H4 (cell line): ENCODE data around the gene RIC1. TPM values are rescaled to one million over a fixed set of nuclear protein-coding genes. Genes with fewer than 3 reads are reported as not detected.
"Not testable (repeated sequence)": the region's sequence is repeated elsewhere in the genome, so short reads cannot be mapped to it uniquely, and the experiment has no call there.

Experiments
- DNase-seq: peaks from one replicate; pipeline ENCODE4 v3.0.0-alpha.2; 2015; ENCODE audit warnings: low spot score
- total RNA-seq: library from RNA; depleted of rRNA; stranded (reverse); fragments of >200 nt; shearing (Covaris generic); gene quantifications from 2 replicates; pipeline ENCODE4 v1.2.3, GENCODE V29; 2014; rRNA removed

Gene RIC1, protein sequence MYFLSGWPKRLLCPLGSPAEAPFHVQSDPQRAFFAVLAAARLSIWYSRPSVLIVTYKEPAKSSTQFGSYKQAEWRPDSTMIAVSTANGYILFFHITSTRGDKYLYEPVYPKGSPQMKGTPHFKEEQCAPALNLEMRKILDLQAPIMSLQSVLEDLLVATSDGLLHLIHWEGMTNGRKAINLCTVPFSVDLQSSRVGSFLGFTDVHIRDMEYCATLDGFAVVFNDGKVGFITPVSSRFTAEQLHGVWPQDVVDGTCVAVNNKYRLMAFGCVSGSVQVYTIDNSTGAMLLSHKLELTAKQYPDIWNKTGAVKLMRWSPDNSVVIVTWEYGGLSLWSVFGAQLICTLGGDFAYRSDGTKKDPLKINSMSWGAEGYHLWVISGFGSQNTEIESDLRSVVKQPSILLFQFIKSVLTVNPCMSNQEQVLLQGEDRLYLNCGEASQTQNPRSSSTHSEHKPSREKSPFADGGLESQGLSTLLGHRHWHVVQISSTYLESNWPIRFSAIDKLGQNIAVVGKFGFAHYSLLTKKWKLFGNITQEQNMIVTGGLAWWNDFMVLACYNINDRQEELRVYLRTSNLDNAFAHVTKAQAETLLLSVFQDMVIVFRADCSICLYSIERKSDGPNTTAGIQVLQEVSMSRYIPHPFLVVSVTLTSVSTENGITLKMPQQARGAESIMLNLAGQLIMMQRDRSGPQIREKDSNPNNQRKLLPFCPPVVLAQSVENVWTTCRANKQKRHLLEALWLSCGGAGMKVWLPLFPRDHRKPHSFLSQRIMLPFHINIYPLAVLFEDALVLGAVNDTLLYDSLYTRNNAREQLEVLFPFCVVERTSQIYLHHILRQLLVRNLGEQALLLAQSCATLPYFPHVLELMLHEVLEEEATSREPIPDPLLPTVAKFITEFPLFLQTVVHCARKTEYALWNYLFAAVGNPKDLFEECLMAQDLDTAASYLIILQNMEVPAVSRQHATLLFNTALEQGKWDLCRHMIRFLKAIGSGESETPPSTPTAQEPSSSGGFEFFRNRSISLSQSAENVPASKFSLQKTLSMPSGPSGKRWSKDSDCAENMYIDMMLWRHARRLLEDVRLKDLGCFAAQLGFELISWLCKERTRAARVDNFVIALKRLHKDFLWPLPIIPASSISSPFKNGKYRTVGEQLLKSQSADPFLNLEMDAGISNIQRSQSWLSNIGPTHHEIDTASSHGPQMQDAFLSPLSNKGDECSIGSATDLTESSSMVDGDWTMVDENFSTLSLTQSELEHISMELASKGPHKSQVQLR (N-terminal part only)
- 7.3 and 10.1 TPM in 2 replicates for total RNA-seq

GRCh38 chr9:5628530-5629311, at the start of gene RIC1:
RIC1 (plus strand) TSS chr9:5629107; CDS start chr9:5629310, 203 bp downstream.
- DNase-seq: peak; percentile 73

GRCh38 chr9:5579881-5580280, 49.0 kb upstream of the RIC1 start:
- DNase-seq: no peak

DNA sequence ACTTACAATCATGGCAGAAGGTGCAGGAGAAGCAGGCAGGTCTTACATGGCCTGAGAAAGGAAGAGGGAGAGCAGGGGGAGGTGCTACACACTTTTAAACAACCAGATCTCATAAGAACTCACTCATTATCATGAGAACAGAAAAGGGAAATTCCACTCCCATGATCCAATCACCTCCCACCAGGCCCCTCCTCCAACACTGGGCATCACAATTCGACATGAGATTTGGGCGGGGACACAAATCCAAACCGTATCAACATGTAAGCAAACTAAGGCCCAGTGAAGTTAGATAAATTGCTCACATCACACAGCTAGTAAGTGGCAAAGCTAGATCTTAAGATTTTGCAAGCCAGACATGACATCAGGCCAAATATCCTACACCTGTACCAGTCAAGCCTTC, 48.3 kb upstream of the RIC1 start:
- DNase-seq: no peak

- not testable (repeated sequence) for DNase-seq
Measured at GRCh38 chr9:5581706-5582105, 47.2 kb upstream of the RIC1 start.

DNA sequence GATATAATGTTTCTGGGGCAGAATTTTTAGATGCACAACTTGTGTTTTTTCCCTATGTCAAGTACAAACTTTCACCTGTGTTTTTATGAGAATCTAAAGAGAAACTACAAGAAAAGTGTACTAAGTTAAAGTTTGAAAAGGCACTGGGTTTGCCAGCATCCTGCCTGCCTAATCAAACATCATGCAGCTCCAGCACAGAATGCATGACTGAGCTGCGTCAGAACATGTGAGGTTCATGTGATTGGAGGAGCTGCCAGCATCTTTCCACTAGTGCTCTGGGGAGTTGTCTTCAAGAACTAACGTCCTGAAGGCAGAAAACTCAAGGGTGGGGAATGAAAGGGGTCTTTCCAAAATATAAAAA, 46.1 kb upstream of the RIC1 start:
- no peak for DNase-seq

DNA sequence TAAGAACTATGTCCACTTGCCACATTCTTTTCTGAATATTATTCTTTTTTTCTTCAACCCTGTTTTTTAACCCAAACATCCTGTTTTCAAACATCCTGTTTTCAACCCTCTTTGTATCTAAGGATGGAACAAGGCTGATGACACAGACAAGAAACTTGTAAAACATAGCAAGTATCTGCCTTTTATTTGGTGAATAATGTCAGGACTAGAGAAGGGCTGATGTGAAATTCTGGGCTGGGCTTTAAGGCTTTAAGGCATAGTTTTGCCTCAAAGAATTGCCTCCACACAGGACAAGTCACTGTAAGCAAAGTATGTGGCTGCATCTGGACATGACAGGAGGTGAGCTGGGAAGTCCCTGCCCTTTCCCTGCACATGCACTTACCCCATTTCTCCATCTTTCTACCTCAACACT, 42.5 kb upstream of the RIC1 start:
- no peak for DNase-seq

DNA sequence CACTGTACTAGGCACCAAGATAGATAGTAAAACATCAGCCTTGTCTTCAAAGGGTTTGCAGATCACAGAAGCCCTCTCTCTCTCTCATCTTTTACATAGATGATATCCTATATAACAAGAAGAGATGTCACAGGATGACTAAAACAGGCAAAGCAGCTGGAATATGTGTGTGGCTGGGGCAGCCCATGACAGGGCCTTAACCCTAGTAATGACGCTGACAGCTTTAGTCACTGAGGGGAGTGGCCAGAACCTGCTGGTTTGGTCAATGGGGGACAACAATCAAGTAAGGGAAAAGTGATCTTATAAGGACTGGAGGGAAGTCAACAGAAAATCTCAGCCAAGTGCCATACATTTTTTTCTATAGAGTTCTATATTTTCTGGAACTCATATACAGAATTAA, 41.9 kb upstream of the RIC1 start:
- DNase-seq: no peak

GRCh38 chr9:5592231-5592630, 36.7 kb upstream of the RIC1 start:
- no peak for DNase-seq

DNA sequence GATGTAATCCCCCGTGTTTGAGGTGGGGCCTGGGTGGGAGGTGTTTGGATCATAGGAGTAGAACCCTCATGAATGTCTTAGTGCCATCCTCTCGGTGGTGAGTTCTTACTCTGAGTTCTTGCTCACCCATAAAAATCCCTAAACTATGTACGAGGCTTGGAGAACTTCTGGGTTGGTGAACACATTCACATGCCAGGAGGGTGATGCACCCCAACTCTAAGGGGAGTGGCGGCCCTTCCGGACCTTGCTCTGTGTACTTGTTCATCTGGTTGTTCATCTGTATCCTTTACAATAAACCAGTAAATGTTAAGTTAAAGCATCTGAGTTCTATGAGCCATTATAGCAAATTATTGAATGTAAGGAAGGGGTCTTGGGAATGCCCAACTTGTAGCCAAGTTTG, 36.0 kb upstream of the RIC1 start:
- no peak for DNase-seq

DNA sequence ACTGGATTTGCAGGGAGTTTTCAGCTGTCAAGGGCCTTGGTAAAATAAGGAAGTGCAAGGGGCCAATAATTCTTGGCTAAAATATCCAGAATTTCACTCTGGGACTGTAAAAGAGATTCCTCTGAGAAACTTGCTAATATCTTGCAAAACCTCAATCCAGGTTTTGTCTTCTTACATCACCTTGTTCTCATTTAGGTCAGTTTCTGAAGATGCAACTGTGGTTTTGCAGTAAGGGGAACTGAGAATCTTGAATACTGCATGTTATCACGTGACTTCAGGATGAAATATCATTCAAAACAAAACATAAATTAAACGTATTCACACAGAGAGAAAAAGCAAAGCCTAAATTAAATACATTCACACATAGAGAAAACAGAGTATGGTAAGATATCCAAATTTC, 35.0 kb upstream of the RIC1 start:
- no peak for DNase-seq

DNA sequence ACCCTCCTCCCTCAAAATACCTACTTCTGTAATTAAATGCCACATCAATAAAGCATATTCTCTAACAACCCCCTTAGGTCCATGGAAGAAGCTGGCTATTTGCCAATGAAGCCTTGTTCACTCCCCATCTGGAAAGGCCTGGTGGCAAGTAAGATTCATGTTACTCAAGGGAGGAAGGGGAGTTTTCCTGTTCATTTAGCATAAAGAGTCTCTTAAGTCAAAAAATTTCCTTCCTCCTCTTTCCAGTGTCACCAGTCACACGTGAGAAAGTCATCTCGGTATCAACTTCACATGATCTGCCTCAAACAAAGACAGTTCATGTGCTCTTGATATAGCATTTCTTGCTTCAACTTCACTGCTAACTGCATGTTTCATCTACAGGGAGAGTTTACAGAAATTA, 32.7 kb upstream of the RIC1 start:
- no peak for DNase-seq

- DNase-seq: no peak
Measured at GRCh38 chr9:5608298-5609225, 20.3 kb upstream of the RIC1 start.

GRCh38 chr9:5609226-5609596, 19.7 kb upstream of the RIC1 start:
- no peak for DNase-seq

- DNase-seq: no peak
Measured at GRCh38 chr9:5610491-5610890, 18.4 kb upstream of the RIC1 start.

DNA sequence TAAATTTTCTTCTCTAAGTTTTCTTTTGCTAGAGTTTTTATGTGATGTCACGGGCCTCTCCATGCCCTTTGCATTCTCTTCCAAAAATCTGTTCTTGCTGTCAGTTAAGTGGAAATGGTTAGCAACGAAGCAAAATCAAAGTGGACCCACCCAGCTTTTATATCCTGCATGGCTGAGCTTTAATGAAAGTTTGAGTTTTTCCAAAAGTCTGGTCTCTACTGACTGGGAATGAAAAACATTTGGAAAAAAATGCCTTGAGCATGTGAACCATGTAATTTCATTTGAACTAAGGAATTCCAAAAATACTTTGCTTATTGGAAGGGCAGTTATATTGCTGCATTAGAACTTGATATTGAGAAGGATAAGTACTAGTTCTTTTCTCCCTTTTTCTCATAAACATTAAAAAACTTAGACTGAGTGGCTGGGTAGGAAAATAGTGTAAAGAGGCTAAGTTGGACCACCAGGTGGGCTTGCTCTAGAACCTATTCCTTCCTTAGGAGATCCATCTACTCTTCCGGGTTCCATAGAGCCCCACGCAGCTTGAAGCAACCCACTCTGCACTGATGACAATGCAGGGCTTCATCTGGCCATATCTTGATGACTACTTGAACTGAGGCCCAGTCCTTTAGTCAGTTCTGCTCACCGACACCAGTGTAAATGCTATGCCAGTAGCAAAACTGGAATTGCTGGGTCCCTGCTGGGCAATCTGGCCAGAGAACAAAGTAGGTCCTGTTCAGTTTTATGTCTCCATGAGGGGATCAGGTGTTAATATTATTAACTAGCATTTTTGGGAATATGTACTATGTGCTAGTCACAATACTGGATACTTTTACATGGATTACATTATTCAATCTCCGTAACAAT, 17.4 kb upstream of the RIC1 start:
- no peak for DNase-seq

GRCh38 chr9:5612185-5612530, 16.7 kb upstream of the RIC1 start:
- DNase-seq: no peak

DNA sequence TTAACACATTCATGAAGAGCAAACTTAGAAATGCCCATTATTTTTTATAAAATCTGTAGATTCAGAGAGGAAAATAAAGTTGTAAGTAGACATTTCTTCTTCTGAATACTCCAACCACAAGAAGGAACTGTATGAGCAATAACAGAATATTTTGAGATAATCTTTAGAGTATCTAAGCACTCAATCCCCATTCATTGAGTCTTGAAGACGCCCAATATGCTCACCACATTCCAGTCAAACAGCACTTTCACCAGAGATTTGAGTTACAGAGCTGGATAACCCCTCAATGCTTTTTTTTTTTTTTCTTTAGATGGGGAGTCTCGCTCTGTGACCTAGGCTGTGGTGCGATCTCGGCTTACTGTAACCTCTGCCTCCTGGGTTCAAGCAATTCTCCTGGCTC, 14.7 kb upstream of the RIC1 start:
- no peak for DNase-seq

DNA sequence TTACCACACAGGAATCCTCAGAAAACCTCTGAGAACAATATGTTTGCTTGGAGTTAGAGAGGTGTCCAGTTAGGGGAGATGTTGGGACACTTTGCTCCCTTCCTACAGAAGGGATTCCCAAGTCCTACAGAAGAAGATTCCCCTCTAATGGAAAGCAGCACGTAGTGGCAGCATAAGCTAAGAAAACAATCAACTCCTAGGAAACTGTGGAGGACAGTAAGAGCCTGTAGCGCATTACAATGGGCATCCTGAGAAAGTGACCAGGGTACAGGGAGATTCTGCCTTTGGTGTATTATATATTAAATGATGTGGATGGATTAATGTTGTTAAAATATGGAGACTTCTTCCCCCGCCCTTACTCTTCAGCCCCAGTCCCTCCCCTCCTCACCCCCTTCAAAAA, 13.9 kb upstream of the RIC1 start:
- no peak for DNase-seq

DNA sequence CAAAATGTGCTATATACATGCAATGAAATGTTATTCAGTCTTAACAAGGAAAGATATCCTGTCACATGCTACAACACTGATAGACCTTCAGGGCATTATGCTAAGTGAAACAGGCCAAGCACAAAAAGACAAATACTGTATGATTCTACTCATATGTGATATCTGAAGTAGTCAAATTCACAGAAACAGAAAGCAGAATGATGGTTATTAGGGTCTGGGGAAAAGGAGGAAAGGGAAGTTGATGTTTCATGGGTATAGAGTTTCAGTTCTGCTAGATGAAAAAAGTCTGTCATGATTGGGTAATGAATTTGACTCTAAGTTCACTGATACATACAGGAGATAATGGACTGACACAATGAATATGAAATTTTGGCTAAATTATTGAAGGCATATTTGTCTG, 11.2 kb upstream of the RIC1 start:
- DNase-seq: no peak
